Myocyte (in vitro differentiated cells): ENCODE data around the gene SQOR. TPM values are rescaled to one million over a fixed set of nuclear protein-coding genes. Genes with fewer than 3 reads are reported as not detected.

ENCODE experiments used
- DNase-seq: peaks from one replicate; pipeline ENCODE4 v3.0.0-alpha.2; 2012; ENCODE audit warnings: low read depth
- polyA plus RNA-seq: library from polyadenylated mRNA; unstranded; fragments of >200 nt; gene quantifications from one replicate; pipeline ENCODE4 v1.2.1, GENCODE V29; 2012; ENCODE audit warnings: missing spikeins
- total RNA-seq: library from RNA; depleted of rRNA; stranded (reverse); fragments of >200 nt; gene quantifications from 2 replicates; pipeline ENCODE4 v1.2.3, GENCODE V29; 2014

The SQOR gene
- total RNA-seq = 12.8 and 18.1 TPM in 2 replicates
- 12.9 TPM for polyA plus RNA-seq

DNA sequence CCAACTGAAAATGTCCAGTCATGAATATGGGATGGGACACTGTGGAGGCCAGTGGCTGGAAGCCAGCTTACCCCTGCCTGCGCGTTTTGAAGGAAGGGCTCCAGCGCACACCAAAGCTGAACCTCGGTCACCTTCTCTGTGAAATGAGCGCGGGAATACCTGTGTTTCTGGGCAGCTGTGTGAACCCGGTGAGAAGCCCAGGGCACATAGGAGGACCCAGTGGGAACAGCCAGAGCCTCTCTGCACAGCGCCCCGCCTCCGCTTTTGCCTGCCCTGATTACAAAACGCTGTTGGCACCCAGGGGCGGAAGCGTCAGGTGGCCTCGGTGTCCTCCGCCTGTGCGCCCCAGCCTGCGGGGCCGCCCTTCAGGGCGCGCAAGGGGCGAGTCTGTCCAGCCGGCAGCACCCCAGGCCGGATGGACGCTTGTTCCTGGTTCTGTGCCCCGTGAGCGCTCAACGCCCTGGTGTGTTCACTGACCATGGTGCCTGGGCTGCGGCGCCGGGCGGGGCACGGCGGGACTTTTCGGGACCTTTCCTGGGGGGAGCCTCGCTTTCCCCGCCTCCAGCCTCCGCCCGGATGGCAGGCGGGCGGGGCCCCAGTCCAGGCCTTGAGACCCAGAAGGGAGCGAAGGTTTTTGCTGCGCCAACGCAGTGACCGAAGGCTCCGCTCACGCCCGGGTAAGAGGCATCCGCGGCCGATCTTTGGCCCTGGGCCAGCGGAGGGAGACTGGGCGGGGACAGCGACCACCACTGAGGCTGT lies at the start of gene SQOR:
TSS of gene SQOR (plus strand) at position 598 of the 759 bp plus-strand sequence. CDS start 23,895 bp downstream, outside the sequence.
- DNase-seq = peak; percentile 79

DNA sequence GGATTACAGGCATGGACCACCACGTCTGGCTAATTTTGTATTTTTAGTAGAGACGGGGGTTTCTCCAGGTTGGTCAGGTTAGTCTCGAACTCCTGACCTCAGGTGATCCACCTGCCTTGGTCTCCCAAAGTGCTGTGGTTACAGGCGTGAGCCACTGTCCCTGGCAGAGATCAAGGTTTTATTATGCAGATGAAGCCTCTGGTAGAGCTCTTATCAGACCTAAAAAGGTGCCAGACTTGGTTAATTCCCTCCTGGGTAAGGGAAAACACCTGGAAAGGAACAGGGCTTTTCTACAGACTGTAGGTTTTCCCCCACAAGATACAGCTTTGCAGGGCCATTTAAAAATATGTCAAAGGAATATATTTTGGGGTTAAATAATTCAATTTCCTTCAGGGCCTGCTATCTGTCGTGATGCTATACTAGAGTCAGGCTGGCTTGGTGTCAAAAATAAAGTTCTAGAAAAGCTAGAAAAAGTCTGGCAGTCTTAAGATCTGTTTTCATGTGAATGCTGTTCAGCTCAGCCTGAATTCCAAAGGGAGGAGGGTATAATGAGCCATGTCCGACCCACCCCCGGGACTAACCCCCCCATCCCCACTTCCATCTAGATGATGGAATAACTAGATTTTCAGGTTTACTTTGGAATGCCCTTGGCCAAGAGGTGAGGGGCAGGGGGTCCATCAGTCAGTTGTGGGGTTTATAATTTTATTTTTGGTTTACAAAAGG lies 49.6 kb upstream of the SQOR start:
- no peak for DNase-seq

DNA sequence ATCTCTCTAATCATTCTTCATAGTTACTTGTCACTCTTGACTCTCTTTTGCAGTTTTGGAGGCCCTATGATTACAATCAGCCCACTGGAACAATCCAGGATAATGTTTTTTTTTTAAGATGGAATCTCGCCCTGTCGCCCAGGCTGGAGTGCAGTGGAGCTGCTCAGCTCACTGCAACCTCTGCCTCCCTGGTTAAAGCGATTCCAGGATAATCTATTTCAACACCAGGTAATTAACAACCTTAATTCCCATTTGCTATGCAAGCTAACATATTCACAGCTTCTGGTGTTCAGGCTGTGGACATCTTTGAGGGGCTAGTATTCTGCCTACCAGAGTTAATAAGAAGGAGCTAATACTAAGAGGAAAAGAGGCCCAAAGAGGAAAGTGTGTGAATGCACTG lies 48.7 kb upstream of the SQOR start:
- DNase-seq = no peak

DNA sequence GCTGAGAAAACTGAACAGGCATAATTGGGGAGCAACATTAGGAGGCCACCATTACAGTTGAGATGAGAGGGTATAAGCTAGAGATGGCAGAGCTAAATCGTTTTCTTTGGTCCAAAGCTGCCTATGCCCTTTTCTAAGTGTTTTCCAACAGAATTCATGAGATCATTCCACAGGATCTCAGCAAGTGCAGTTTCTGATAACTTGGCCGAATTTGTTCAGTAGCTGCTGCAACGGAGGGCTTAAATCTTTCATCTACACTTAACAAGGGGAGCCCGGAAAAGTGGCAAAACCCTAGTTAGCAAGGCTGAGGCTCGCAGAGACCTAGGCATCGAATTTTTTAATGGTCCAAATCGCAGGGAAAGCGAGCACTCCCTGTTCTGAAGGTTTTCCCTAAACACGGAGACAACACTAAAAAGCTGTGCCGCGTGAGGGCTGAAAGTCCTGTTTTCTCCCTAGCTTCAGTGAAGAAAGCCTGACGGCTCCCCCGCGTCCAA lies 48.2 kb upstream of the SQOR start:
- no peak for DNase-seq

DNA sequence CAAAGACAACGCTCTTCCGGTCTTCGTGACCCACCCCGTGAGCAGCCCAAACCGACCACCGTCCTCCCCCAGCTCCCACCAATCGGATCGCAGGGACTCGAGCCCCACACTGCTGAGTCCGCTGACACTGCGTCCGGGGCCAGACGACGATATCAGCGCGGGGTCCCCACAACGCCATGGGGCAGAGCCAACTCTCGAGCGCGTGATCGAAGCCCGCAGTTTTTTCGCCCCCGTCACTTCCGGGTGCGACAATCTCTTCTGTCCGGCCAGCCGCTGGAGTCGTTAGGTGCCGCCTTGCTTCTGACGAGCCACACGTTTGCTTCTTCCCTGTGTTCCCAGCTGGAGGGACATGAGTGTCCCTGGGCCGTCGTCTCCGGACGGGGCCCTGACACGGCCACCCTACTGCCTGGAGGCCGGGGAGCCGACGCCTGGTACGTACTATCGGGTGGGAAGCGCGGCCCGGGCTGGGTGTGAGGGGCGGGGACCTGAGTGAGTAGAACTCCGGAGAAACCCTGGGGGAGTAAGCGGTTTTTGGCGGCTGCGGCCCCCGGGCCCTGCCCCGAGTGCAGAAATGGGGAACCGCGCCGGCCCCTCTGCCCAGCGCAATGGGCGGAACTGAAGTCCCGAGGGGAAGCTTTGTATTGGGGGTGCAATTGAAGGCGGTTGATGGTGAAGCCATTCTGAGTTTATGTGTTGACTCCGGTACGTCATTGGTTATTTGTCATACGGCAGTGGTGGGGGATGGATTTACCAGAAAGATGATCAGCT lies 47.5 kb upstream of the SQOR start, which contains the start of gene BLOC1S6:
TSS of gene BLOC1S6 (plus strand) at position 285 of the 768 bp plus-strand sequence. CDS start at position 350, 65 bp downstream.
- peak; percentile 97 for DNase-seq

DNA sequence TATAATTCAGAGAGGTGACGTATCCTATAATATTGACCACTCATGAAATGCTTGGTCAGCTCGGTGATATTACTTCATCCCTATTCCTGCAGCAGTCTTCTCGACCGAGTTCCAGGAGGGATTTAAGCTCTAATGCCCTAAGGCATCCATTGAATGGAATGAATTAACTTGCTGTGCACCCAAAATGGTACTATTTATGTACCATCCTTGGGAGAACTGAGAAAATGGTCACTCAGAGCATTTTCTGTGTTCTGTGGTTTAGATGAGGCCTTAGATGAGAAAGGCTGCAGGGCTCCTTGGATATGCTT lies 47.0 kb upstream of the SQOR start:
- no peak for DNase-seq

DNA sequence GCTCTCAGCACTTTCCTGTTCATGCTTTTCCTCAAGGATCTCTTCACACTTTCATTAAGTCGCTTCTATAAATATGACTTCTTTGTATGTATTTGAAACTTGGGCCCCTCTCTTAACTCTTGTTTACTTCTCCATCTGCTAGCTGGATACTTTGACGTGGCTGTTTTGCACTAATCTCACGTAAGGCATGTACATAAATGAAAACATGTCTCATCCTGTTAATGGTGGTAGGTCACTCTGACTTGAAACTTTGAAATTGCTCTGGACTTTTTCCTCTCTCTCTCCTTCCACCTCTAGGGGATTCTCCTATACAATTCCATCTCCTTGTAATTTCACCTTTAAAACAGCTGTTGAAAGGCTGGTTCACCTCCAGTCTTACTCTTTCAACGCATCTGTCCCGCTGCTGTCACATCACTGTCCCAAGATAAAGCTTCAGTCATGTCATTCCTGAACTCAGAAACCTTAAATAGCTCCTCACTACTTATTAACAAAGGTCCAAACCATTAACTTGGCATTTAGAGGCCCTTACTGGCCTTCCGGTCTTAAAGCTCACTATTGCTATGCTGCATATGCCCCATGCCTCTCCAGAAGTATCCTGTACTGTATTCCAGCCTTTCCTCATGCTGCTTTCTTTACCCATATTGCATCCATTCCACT lies 46.5 kb upstream of the SQOR start:
- DNase-seq = peak; percentile 33

DNA sequence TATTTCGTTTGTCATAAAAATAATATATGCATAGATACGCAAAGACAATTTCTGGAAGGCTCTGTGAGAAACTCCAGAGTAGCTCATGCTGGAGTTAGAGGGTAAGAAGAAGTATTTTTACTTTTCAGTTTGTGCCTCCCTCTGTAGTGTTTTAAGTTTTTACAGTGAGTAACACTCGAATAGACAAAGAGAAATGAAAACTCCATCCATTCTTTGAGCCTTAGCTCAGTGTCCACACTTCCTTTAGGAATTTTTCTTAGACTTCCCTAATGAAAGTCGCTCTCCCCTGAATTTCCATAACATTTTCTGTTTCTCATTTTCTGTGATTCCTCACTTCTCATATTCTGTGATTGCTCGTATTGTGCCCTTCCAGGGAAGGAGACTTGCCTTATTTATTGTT lies 45.6 kb upstream of the SQOR start:
- DNase-seq = no peak

DNA sequence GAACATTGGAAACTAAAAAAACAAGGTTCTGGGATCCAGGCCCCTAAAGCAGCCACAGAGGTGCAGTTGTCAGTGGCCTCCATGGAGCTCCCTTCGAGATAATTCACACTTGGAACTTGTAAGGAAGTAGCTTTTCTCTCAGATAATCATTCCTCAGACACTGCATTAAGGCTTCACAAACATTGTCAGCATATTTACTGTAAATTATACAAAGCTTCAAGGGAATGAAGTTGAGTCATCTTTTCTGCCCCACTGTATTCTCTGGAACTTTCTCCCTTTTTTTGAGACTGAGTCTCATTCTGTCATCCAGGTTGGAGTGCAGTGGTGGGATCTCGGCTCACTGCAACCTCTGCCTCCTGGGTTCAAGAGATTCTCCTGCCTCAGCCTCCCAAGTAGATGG lies 40.5 kb upstream of the SQOR start:
- no peak for DNase-seq

DNA sequence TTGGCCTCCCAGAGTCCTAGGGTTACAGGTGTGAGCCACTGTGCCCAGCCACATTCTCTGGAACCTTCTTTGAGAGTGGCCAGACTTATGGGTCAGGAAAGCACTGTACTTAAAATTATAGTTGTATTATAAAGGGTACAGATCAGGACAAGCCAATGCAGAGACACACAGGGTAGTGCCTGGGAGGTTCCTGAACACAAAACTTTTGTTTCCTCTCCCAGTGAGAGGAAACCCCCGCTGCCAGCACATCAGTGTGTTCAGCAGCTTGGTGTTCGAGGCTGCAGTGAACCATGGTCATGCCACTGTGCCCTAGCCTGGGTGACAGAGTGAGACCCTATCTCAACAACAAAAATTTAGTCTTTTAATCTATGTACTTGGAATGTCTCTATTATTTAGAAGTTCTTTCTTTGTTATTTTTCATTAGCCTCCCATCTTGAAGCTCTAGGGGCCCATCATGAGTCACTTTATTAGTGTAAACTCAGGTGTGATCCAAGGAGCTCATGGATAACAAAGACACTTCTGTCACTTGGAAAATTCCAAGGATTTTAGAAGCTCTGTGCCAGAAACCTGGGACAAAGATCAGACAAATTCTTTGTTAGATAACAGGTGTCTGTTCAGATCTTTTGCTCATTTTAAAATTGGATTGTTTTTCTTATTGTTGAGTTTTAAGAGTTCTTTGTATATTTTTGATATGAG lies 39.8 kb upstream of the SQOR start:
- DNase-seq = no peak

DNA sequence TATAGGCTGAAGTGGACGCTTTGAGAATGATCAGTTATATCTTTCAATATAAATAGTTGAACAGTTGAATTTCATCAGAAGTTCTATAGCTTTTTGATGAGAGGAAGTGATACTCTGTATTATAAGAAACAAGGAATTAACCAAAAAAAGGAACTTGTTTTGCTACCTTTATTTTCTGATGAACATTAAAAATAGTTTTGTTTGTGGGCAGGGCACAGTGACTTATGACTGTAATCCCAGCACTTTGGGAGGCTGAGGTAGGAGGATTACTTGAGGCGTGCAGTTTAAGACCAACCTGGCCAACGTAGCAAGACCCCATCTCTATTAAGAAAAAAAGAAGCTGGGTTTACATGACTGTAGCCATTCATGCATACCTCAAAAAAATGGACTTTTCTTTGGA lies 30.9 kb upstream of the SQOR start:
- no peak for DNase-seq

DNA sequence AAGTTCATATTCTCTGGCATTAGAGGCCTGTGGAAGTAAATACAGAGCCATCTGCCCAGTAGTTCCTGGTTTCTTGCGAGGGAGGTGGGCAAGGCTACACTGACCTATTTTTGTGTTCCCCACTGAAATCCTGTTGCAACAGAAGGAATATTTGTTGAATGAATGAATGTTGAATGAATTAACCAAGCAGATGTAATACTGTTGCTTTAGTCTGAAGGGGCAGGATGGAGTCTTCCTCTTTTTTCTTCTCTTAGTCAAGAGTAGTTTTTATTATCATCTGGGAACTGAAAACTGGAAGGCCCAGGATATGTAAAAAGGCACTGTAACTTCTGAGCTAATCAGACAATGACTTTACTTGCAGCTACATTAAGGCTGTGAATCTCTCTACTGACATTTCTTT lies 30.5 kb upstream of the SQOR start:
- DNase-seq = no peak

DNA sequence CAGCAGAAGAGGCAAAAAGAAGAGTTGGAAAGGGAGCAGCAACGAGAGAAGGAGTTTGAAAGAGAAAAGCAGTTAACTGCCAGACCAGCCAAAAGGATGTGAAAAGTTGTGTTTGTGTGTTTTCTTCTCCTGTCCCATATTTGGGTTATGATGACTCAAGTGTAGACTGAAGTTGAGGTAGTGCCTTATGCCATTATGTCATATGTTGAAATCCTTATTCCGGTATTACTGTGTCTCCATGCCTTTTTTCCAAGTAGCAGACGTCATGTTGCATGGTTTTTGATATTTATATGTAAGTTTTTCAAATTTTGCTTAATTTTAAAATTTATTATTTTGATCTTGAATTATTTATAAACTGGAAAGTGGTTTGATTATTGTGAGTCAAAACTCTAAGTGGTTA lies 28.4 kb upstream of the SQOR start:
- DNase-seq = no peak

DNA sequence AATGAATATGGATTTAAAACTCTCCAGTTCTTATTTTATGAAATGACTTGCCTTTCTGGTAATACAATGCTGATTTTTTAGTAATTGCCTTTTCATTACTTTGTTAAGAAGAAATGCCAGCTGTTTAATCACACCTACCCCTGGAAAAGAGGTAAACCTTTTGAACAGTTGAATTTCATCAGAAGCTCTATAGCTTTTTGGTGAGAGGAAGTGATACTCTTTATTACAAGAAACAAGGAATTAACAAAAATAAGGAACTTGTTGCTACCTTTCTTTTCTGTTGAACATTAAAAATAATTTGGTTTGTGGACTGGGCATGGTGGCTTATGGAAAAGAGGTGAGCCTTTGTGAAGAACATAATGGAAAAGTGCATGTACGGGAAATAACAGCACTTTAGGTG lies 28.0 kb upstream of the SQOR start:
- no peak for DNase-seq

DNA sequence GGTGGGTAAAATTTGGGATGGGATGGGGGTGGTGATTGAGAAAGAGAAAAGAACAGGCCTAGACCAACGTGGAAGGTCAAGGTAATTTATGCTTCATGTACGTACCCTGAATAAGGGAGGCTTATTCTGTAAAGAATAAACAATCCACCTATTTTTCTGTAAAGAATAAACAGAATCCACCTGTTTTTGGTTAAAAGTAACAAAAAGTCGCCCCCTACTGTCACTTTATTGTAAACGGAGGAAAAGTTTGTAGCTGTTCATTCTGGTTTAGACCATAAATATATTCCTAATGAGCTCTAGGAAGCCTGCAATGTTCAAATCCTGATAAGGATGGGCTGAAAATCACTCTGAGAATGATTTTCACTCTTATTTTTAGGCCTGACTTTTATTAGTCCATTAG lies 23.5 kb upstream of the SQOR start:
- peak; percentile 24 for DNase-seq

DNA sequence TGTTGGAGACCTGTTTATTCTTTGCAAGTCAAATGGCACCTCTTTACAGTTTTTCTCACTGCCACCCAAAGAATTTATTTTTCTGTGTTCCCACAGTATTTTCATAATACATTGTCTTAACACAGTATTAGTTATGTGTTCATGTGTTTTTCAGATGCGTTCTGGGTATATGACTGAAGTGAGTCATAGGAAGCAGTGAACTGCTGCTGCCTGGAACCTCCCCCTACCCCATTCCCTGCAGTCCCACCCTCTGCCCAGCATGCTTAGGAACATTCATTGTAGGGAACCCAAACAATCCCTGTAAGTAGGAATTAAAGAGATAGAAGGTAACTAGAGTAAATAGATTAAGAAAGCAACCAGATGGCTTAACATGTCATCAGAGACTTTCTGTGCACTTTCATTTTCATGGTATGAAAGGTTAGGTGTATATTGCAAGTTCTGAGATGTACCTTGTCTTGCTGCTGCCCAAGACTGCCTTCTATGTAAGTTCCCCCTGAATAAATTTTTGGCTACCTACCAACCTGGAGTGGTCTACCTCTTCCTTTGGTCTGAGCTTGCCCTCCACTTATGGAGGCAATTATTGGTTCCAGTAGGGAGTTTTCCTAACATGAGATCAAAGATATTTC lies 21.9 kb upstream of the SQOR start:
- DNase-seq = no peak

DNA sequence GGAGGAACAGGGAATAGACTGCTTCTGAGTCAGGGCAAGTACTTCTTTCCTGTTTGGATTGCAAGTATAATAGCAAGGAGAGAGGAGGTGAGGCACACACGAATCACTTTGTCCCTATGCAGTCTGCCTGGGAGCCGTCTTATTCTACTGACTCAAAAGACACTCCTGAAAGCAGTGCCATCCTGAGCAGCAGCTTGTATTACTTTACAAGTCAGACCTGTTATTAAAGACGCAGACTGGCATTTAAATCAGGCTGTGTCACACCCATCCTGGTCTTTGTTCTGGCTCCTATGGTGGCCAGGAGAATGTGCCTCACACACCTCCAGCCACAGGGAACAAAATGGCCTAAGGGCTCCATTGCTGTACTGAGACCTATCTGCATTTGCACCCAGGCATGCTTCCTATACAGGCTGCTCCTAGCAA lies 17.9 kb upstream of the SQOR start:
- no peak for DNase-seq

DNA sequence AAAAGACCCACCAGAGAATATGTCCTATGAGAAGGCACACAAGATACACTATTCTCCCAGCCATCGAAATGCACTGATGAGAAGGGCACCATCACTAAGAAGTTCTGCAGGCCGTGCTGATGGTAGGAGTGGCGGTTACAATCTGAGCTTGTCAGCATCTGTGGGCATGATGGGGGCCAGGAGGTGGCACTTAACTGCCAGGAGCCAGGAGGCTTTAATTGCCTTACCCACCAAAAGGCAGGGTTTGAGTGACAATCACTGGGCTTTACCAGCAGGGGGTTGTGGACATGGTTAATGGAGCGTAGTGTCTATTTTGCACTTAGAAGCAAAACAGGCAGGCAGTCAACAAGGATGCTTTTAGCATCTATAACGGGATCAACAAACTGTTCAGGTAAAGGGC lies 16.0 kb upstream of the SQOR start:
- no peak for DNase-seq

DNA sequence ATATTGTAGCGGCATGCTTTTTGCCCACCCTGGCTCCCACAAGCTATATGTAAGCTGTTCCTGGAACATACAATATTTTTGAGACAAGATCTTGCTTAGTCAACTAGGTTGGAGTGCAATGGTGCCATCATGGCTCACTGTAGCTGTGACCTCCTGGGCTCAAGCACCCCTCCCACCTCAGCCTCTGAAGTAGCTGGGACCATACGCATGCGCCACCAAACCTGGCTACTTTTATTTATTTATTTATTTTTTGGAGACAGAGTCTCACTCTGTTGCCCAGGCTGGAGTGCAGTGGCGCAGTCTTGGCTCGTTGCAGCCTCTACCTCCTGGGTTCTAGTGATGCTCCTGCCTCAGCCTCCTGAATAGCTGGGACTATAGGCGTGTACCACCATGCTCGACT lies 6.7 kb upstream of the SQOR start:
- no peak for DNase-seq
